HEK293T (cell line): ENCODE results near the gene CDHR3.

Experiments used
- FOXA1 ChIP-seq: fragments of 450-650 bp; IDR thresholded peaks from 2 replicates; pipeline ENCODE4 v1.6.1; 2016; ENCODE audit warnings: mild to moderate bottlenecking
- FOXK2 ChIP-seq: fragments of 450-650 bp; IDR thresholded peaks from 2 replicates; pipeline ENCODE4 v1.6.1; 2016; ENCODE audit warnings: mild to moderate bottlenecking
- FOXM1 ChIP-seq: fragments of 450-650 bp; IDR thresholded peaks from 2 replicates; pipeline ENCODE4 v1.6.1; 2017; ENCODE audit warnings: mild to moderate bottlenecking, borderline replicate concordance
- L3MBTL2 ChIP-seq: fragments of 450-650 bp; conservative IDR thresholded peaks from 2 replicates; pipeline ENCODE4 v1.6.1; 2016; ENCODE audit warnings: mild to moderate bottlenecking
- PKNOX1 ChIP-seq: fragments of 450-650 bp; IDR thresholded peaks from 2 replicates; pipeline ENCODE4 v1.6.1; 2016
- SP1 ChIP-seq: fragments of 450-650 bp; IDR thresholded peaks from 2 replicates; pipeline ENCODE4 v1.6.1; 2017
- TARDBP ChIP-seq: fragments of 450-650 bp; IDR thresholded peaks from 2 replicates; pipeline ENCODE4 v1.6.1; 2016

GRCh38 chr7:106067678-106068077 lies 104.6 kb downstream of the CDHR3 start:
- TF ChIP-seq FOXK2, result no peak
- no peak for TF ChIP-seq FOXA1
- no peak for TF ChIP-seq SP1
- no peak for TF ChIP-seq L3MBTL2
- no peak for TF ChIP-seq TARDBP
- no peak for TF ChIP-seq PKNOX1
- TF ChIP-seq FOXM1, result no peak
